ENCODE results near the gene C1orf174. TPM values are rescaled to one million over a fixed set of nuclear protein-coding genes. Genes with fewer than 3 reads are reported as not detected.

C1orf174 gene
- total RNA-seq, 1 experiment from 2014 or later: 21.1 TPM

GRCh38 chr1:3926956-3927355 is 26.9 kb upstream of the C1orf174 start:
- H3K27ac Mint-ChIP-seq (ENCODE audit: unreplicated experiment): no peak overlapping the region

GRCh38 chr1:3925762-3926161 is 25.7 kb upstream of the C1orf174 start:
- intact Hi-C loops (cut with micrococcal nuclease; ENCODE audit: unreplicated experiment): no loop called here
- TF ChIP-seq CTCF (IDR thresholded peaks at IDR 0.05; ENCODE audit: unreplicated experiment): no peak
- Mint-ChIP-seq H3K27me3 (ENCODE audit: unreplicated experiment) (peaks cover 70% of the 10 kb centered on the region), H3K4me3 (ENCODE audit: low read depth, unreplicated experiment) (no peak overlapping the region), H3K4me1 (ENCODE audit: low read depth, unreplicated experiment) (no peaks in the 10 kb centered on the region), H3K9me3 (ENCODE audit: low read depth, unreplicated experiment) (peaks cover 12% of the 10 kb centered on the region), H3K36me3 (ENCODE audit: insufficient read depth, unreplicated experiment) (no peaks in the 10 kb centered on the region), H3K27ac (ENCODE audit: unreplicated experiment) (no peak overlapping the region)
- BruUV-seq (replicated peaks): no TSS peak
- CTCF ChIA-PET: interaction anchor here (0.6 kb wide), 1 partner anchor 78 kb away, joined by 5 read pairs; no protein-coding TSS in a partner anchor
- no peak for DNase-seq

More at GRCh38 chr1:3926956-3927355, 26.9 kb upstream of the C1orf174 start:
- TF ChIP-seq CTCF (IDR thresholded peaks at IDR 0.05; ENCODE audit: unreplicated experiment): no peak
- H3K4me3 Mint-ChIP-seq (ENCODE audit: low read depth, unreplicated experiment): no peak overlapping the region
- no peaks in the 10 kb centered on the region for H3K4me1 Mint-ChIP-seq (ENCODE audit: low read depth, unreplicated experiment)
- intact Hi-C loops (cut with micrococcal nuclease; ENCODE audit: unreplicated experiment): no loop called here
- BruUV-seq (replicated peaks): no TSS peak
- H3K27me3 Mint-ChIP-seq (ENCODE audit: unreplicated experiment): peaks cover 70% of the 10 kb centered on the region
- no peaks in the 10 kb centered on the region for H3K36me3 Mint-ChIP-seq (ENCODE audit: insufficient read depth, unreplicated experiment)
- peaks cover 12% of the 10 kb centered on the region for H3K9me3 Mint-ChIP-seq (ENCODE audit: low read depth, unreplicated experiment)
- DNase-seq: no peak
- CTCF ChIA-PET: no interaction called here

- CTCF ChIA-PET: no interaction called here
- BruUV-seq (replicated peaks): no TSS peak
- no peak for DNase-seq
Measured at GRCh38 chr1:3925256-3925655, 25.2 kb upstream of the C1orf174 start.

GRCh38 chr1:3924825-3925220 is 24.8 kb upstream of the C1orf174 start:
- H3K27ac Mint-ChIP-seq (ENCODE audit: unreplicated experiment): no peak overlapping the region
- peaks cover 64% of the 10 kb centered on the region for H3K27me3 Mint-ChIP-seq (ENCODE audit: unreplicated experiment)
- no peaks in the 10 kb centered on the region for H3K4me1 Mint-ChIP-seq (ENCODE audit: low read depth, unreplicated experiment)
- intact Hi-C loops (cut with micrococcal nuclease; ENCODE audit: unreplicated experiment): no loop called here
- CTCF ChIA-PET: no interaction called here
- DNase-seq: no peak
- BruUV-seq (replicated peaks): no TSS peak
- H3K4me3 Mint-ChIP-seq (ENCODE audit: low read depth, unreplicated experiment): no peak overlapping the region
- no peaks in the 10 kb centered on the region for H3K36me3 Mint-ChIP-seq (ENCODE audit: insufficient read depth, unreplicated experiment)
- peaks cover 5% of the 10 kb centered on the region for H3K9me3 Mint-ChIP-seq (ENCODE audit: low read depth, unreplicated experiment)
- no peak for TF ChIP-seq CTCF (IDR thresholded peaks at IDR 0.05; ENCODE audit: unreplicated experiment)

More at GRCh38 chr1:3925256-3925655, 25.2 kb upstream of the C1orf174 start:
- Mint-ChIP-seq H3K4me1 (ENCODE audit: low read depth, unreplicated experiment) (no peaks in the 10 kb centered on the region), H3K4me3 (ENCODE audit: low read depth, unreplicated experiment) (no peak overlapping the region), H3K27me3 (ENCODE audit: unreplicated experiment) (peaks cover 68% of the 10 kb centered on the region), H3K36me3 (ENCODE audit: insufficient read depth, unreplicated experiment) (no peaks in the 10 kb centered on the region), H3K9me3 (ENCODE audit: low read depth, unreplicated experiment) (peaks cover 8% of the 10 kb centered on the region), H3K27ac (ENCODE audit: unreplicated experiment) (no peak overlapping the region)
- no peak for TF ChIP-seq CTCF (IDR thresholded peaks at IDR 0.05; ENCODE audit: unreplicated experiment)
- intact Hi-C loops (cut with micrococcal nuclease; ENCODE audit: unreplicated experiment): no loop called here

All from Calu3 (cell line).